Right lobe of liver (tissue), 4 donors: ENCODE measurements around the gene TPST1.

Source experiments
- CTCF ChIP-seq, 4 donors: fragments of 200-600 bp in 3 of 4; fragments of 450-650 bp in 1 of 4; IDR thresholded peaks; one replicate each; pipeline versions ENCODE4 v1.5.1 to v1.8.0; 2016 to 2022; ENCODE audit warnings: antibody characterized with exemption in 4 of 4, mild to moderate bottlenecking in 2 of 4
- POLR2A ChIP-seq: fragments of 450-650 bp; IDR thresholded peaks from one replicate; pipeline ENCODE4 v1.6.1; 2017; ENCODE audit warnings: antibody characterized with exemption, mild to moderate bottlenecking
- donor health status: DM: no; HTN: no; CAD: no.
- donor health status: DM: no; HTN: no; CAD: no.
- donor health status: DM: no; HTN: yes; CAD: no.

DNA sequence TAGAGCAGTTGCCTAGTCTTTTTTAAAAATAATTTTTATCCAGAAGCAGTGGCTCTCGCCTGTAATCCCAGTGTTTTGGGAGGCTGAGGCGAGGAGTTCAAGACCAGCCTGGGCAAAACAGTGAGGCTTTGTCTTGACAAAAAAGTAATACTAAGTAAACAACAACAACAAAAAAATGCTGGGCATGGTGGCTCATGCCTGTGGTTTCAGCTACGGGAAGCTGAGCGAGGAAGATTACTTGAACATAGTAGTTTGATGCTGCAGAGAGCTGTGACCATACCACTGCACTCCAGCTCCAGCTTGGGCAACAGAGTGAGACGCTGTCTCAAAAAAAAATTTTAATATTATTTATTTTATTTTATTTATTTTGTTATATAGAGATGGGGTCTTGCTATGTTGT is 31.3 kb upstream of the TPST1 start:
- TF ChIP-seq POLR2A (no peak), CTCF (IDR thresholded peaks at IDR 0.05) (no peak)
